H54 (cell line): Measurements from ENCODE around the gene TUBGCP6.
A peak's percentile ranks its signal among the peaks of the same experiment; 100 is the strongest.

Experiments used
- DNase-seq: peaks from one replicate; pipeline ENCODE4 v3.0.0; 2011; ENCODE audit warnings: low spot score, mixed read lengths; ENCODE audit not compliant: insufficient read length
- FAIRE-seq: peaks from 3 replicates; lab custom pipeline; 2011; peaks lifted over from hg19 to GRCh38; lab: Jason Lieb, UNC
- POLR2A ChIP-seq: IDR thresholded peaks from 2 replicates; pipeline ENCODE4 v1.6.1; 2011; ENCODE audit warnings: low read depth, mild to moderate bottlenecking, low read length

Gene TUBGCP6

GRCh38 chr22:50264104-50264745, 19.4 kb upstream of the TUBGCP6 start:
- TF ChIP-seq POLR2A = no peak
- DNase-seq = no peak
- FAIRE-seq = no peak

- FAIRE-seq (no peak), DNase-seq (no peak)
- TF ChIP-seq POLR2A = no peak
Observed at GRCh38 chr22:50262973-50263617, 18.3 kb upstream of the TUBGCP6 start.

GRCh38 chr22:50262460-50262911, 17.7 kb upstream of the TUBGCP6 start:
- FAIRE-seq (no peak), DNase-seq (peak; percentile 82)
- no peak for TF ChIP-seq POLR2A

GRCh38 chr22:50261615-50262459, 17.0 kb upstream of the TUBGCP6 start, which contains the start of gene MAPK12:
MAPK12 (minus strand) TSS chr22:50261683; CDS start chr22:50261509, 174 bp downstream.
- DNase-seq (peak; percentile 56), FAIRE-seq (no peak)
- no peak for TF ChIP-seq POLR2A

- no peak for TF ChIP-seq POLR2A
- FAIRE-seq (no peak), DNase-seq (no peak)
Observed at GRCh38 chr22:50260801-50261614, 16.2 kb upstream of the TUBGCP6 start.

GRCh38 chr22:50260434-50260800, 15.6 kb upstream of the TUBGCP6 start:
- TF ChIP-seq POLR2A = no peak
- DNase-seq = no peak

GRCh38 chr22:50259302-50259701, 14.5 kb upstream of the TUBGCP6 start:
- no peak for TF ChIP-seq POLR2A
- FAIRE-seq (no peak), DNase-seq (no peak)

More at GRCh38 chr22:50260434-50260800, 15.6 kb upstream of the TUBGCP6 start:
- FAIRE-seq = no peak

- TF ChIP-seq POLR2A = no peak
- DNase-seq = no peak
- no peak for FAIRE-seq
Observed at GRCh38 chr22:50258361-50259292, 13.8 kb upstream of the TUBGCP6 start.

- FAIRE-seq = no peak
- no peak for DNase-seq
- TF ChIP-seq POLR2A = no peak
Observed at GRCh38 chr22:50257451-50258360, 12.9 kb upstream of the TUBGCP6 start.

GRCh38 chr22:50257041-50257440, 12.2 kb upstream of the TUBGCP6 start:
- no peak for FAIRE-seq
- no peak for DNase-seq

GRCh38 chr22:50256258-50256862, 11.5 kb upstream of the TUBGCP6 start:
- DNase-seq = no peak
- FAIRE-seq = no peak

More at GRCh38 chr22:50257041-50257440, 12.2 kb upstream of the TUBGCP6 start:
- TF ChIP-seq POLR2A = no peak

More at GRCh38 chr22:50256258-50256862, 11.5 kb upstream of the TUBGCP6 start:
- no peak for TF ChIP-seq POLR2A
